Fibroblast of lung (primary cell): ENCODE results near the gene EPO. TPM values are rescaled to one million over a fixed set of nuclear protein-coding genes. Genes with fewer than 3 reads are reported as not detected.

Experiments used
- DNase-seq, 2 donors: peaks; one replicate each; pipeline versions ENCODE4 v3.0.0 to v3.0.0-alpha.2; 2010; ENCODE audit warnings: low read depth in 2 of 2
- H2AFZ ChIP-seq: 2 replicates; pipeline ENCODE4 v1.5.1; 2012; ENCODE audit warnings: low read length, control low read depth, inconsistent platforms
- H3K27ac ChIP-seq: 2 replicates; pipeline ENCODE4 v1.5.1; 2011; ENCODE audit warnings: low read length, control low read depth; ENCODE audit not compliant: insufficient read depth
- H3K27me3 ChIP-seq: 2 replicates; pipeline ENCODE4 v1.5.1; 2011; ENCODE audit warnings: mild to moderate bottlenecking, low read length; ENCODE audit not compliant: control insufficient read depth, insufficient read depth
- H3K36me3 ChIP-seq: 2 replicates; pipeline ENCODE4 v1.5.1; 2011; ENCODE audit warnings: low read length; ENCODE audit not compliant: control insufficient read depth, insufficient read depth
- H3K4me1 ChIP-seq: 2 replicates; pipeline ENCODE4 v1.5.1; 2011; ENCODE audit warnings: low read length; ENCODE audit not compliant: control insufficient read depth, insufficient read depth; ENCODE audit errors: extremely low read depth
- H3K4me2 ChIP-seq: 2 replicates; pipeline ENCODE4 v1.5.1; 2011; ENCODE audit warnings: low read length, control low read depth; ENCODE audit not compliant: insufficient read depth; ENCODE audit errors: extremely low read depth
- H3K4me3 ChIP-seq, 4 experiments: fragments of 200-600 bp in 1 of 4; sonication (generic) in 1 of 4; replicated peaks in 1 of 4; 2 replicates each; pipeline ENCODE4 v1.5.1; 2011 to 2016; ENCODE audit warnings: low read length in 4 of 4, low read depth in 3 of 4, mild to moderate bottlenecking in 3 of 4, control low read depth in 2 of 4, inconsistent platforms in 1 of 4, mixed read lengths in 1 of 4; ENCODE audit not compliant: insufficient read depth in 1 of 4; ENCODE audit errors: control extremely low read depth in 1 of 4
- H3K79me2 ChIP-seq: 2 replicates; pipeline ENCODE4 v1.5.1; 2012; ENCODE audit warnings: mild to moderate bottlenecking, low read length, inconsistent platforms; ENCODE audit not compliant: control insufficient read depth, insufficient read depth
- H3K9ac ChIP-seq: 2 replicates; pipeline ENCODE4 v1.5.1; 2011; ENCODE audit warnings: mild to moderate bottlenecking, low read length, control low read depth; ENCODE audit not compliant: insufficient read depth
- H3K9me3 ChIP-seq: 2 replicates; pipeline ENCODE4 v1.5.1; 2012; ENCODE audit warnings: low read depth, low read length; ENCODE audit not compliant: control insufficient read depth, insufficient read depth
- H4K20me1 ChIP-seq: 2 replicates; pipeline ENCODE4 v1.5.1; 2011; ENCODE audit warnings: low read length; ENCODE audit not compliant: control insufficient read depth, insufficient read depth; ENCODE audit errors: extremely low read depth
- EZH2 ChIP-seq: IDR thresholded peaks from 2 replicates; pipeline ENCODE4 v1.5.1; 2012; ENCODE audit warnings: low read length, control low read depth, mild to moderate bottlenecking; ENCODE audit errors: missing control alignments
- polyA plus RNA-seq, 2 donors: library from polyadenylated mRNA; depleted of rRNA in 1 of 2; stranded (reverse) in 1 of 2; unstranded in 1 of 2; fragments of >200 nt; gene quantifications; 2 replicates each; pipeline ENCODE4 v1.2.1, GENCODE V29; 2011 to 2012; ENCODE audit warnings: missing spikeins in 1 of 2
- total RNA-seq: library from RNA; depleted of rRNA; stranded (reverse); fragments of >200 nt; gene quantifications from 2 replicates; pipeline ENCODE4 v1.2.1, GENCODE V29; 2014
- TF ChIP-seq, protein P1 (sequence below), 2 donors: IDR thresholded peaks in 1 of 2; conservative IDR thresholded peaks in 1 of 2; 1 replicate in 1 of 2; 2 replicates in 1 of 2; pipeline ENCODE4 v1.5.1; 2011 to 2012; ENCODE audit warnings: low read length in 2 of 2, control low read depth in 1 of 2, inconsistent platforms in 1 of 2, low read depth in 1 of 2, mild to moderate bottlenecking in 1 of 2

Gene EPO
- total and polyA plus RNA-seq, 2 donors (not counting 1 experiment from before 2014, with no cell fraction given) = not detected

DNA sequence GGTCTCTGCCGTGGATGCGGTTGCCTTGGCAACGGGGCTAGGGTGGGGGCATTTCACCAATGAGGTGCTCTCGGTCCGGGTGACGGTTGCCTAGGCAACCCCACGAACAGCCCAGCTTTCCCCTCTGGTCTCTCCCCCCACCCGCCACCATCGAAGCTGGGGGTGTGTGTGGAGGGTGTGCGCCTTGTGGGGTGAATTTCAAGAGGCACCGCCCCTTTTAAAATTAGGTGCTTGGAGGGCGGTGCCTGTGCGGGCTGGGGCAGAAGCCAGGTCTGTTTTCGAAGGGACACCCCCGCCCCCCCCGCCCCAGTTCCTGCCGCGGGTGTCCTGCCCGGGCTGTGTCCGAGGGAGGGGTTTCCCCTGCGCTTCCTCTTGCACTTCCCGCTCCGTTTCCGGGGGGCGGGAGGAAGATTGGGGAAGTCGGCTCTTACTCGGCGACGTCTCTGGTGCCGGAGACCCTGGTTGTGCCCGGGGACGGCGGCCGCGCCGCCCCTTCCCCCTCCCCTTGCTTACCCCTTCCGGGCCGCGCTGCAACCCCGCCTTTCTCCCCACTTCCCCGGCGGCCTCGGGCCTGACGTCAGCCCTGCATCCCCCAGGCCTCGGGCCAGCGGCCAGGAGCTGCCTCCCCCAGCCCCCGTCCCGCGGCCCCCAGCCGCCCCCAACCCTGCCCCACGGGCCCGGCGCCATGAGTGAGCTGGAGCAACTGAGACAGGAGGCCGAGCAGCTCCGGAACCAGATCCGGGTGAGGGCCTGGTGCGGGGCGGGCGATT lies 44.5 kb upstream of the EPO start:
- no peaks in the 10 kb centered on the region for H4K20me1 ChIP-seq

GRCh38 chr7:100676501-100677306 lies 43.6 kb upstream of the EPO start:
- Histone ChIP-seq H3K4me3 (peak overlapping the region; percentile 25 to 92 (median 63)), H3K9me3 (no peaks in the 10 kb centered on the region), H3K4me1 (peaks cover 3% of the 10 kb centered on the region), H4K20me1 (no peaks in the 10 kb centered on the region), H3K79me2 (peaks cover 40% of the 10 kb centered on the region), H3K27ac (no peak overlapping the region), H2AFZ (no peak overlapping the region), H3K27me3 (no peaks in the 10 kb centered on the region), H3K9ac (no peak overlapping the region), H3K4me2 (peak overlapping the region; percentile 79), H3K36me3 (peaks cover 24% of the 10 kb centered on the region)
- TF ChIP-seq EZH2 = no peak
- DNase-seq = no peak

More for the DNA sequence above, 44.5 kb upstream of the EPO start:
- no peaks in the 10 kb centered on the region for H3K27me3 ChIP-seq
- H3K4me1 ChIP-seq = peaks cover 3% of the 10 kb centered on the region
- H3K36me3 ChIP-seq = peaks cover 19% of the 10 kb centered on the region
- TF ChIP-seq EZH2 = no peak
- TF ChIP-seq, protein P1, sequence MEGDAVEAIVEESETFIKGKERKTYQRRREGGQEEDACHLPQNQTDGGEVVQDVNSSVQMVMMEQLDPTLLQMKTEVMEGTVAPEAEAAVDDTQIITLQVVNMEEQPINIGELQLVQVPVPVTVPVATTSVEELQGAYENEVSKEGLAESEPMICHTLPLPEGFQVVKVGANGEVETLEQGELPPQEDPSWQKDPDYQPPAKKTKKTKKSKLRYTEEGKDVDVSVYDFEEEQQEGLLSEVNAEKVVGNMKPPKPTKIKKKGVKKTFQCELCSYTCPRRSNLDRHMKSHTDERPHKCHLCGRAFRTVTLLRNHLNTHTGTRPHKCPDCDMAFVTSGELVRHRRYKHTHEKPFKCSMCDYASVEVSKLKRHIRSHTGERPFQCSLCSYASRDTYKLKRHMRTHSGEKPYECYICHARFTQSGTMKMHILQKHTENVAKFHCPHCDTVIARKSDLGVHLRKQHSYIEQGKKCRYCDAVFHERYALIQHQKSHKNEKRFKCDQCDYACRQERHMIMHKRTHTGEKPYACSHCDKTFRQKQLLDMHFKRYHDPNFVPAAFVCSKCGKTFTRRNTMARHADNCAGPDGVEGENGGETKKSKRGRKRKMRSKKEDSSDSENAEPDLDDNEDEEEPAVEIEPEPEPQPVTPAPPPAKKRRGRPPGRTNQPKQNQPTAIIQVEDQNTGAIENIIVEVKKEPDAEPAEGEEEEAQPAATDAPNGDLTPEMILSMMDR (conservative IDR thresholded peaks at IDR 0.05 in 1 of 2, IDR thresholded peaks at IDR 0.05 in 1 of 2; ENCODE audit: low read depth in 1 of 2, low read length in 2 of 2) = no peak
- peak overlapping the region; percentile 64 for H3K4me2 ChIP-seq
- H3K79me2 ChIP-seq = peaks cover 40% of the 10 kb centered on the region
- peak; percentile 67 to 71 for DNase-seq
- no peak overlapping the region for H2AFZ ChIP-seq
- H3K27ac ChIP-seq = peak overlapping the region; percentile 38
- peak overlapping the region; percentile 61 to 92 (median 74) for H3K4me3 ChIP-seq
- H3K9ac ChIP-seq = peak overlapping the region; percentile 65
- no peaks in the 10 kb centered on the region for H3K9me3 ChIP-seq

GRCh38 chr7:100677308-100678267 lies 42.7 kb upstream of the EPO start:
- H3K9ac ChIP-seq = no peak overlapping the region
- H3K27me3 ChIP-seq = no peaks in the 10 kb centered on the region
- no peak overlapping the region for H3K4me3 ChIP-seq
- no peak overlapping the region for H3K27ac ChIP-seq
- TF ChIP-seq, protein P1 (conservative IDR thresholded peaks at IDR 0.05 in 1 of 2, IDR thresholded peaks at IDR 0.05 in 1 of 2; ENCODE audit: low read depth in 1 of 2, low read length in 2 of 2) = no peak
- no peak for TF ChIP-seq EZH2
- H3K4me1 ChIP-seq = peaks cover 8% of the 10 kb centered on the region
- no peak for DNase-seq
- H3K36me3 ChIP-seq = peaks cover 31% of the 10 kb centered on the region
- H3K4me2 ChIP-seq = no peak overlapping the region
- no peaks in the 10 kb centered on the region for H4K20me1 ChIP-seq
- no peak overlapping the region for H2AFZ ChIP-seq
- peaks cover 40% of the 10 kb centered on the region for H3K79me2 ChIP-seq
- H3K9me3 ChIP-seq = no peaks in the 10 kb centered on the region
